Measurements from ENCODE around the gene SOWAHB. TPM values are rescaled to one million over a fixed set of nuclear protein-coding genes. Genes with fewer than 3 reads are reported as not detected.

SOWAHB gene
- total RNA-seq, 2 donors from 2014 or later, result 1.2 to 2.6 TPM

DNA sequence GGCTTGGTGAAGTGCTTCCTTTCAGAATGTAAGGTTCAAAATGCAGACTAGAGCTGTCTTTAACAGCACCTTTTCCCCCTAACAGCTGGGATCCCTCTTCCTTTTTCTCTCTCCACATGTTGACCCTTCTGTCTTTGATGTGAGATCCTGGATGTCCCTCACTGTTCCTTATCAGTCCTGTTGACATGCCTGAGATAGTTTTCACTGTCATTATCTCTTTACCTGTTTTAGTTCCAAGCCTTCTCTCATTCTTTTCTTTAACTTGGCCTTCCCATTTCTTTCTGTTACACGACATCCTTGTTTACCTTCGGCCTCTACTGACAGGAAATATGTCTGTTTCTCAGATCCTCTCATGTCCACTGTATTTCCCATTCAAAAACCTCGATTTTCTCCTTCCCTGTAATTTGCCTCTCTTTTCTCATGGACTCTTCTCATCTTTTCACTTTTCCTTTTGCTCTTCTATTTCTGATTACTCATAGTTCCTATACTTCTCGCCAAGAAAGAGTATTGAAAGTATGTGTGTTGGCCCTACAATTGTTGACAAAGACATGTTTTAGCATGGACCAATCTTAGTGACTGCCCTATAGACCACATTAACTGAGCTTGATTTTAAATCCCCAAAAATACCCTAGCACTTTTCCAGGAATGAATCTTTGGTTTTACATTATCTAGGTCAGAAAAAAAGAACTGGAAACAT lies 1.2 kb upstream of the SOWAHB start:
- H3K9ac ChIP-seq (ENCODE audit: extremely low read depth, low read length, poor library complexity, severe bottlenecking), result no peak overlapping the region
- H3K4me1 ChIP-seq (ENCODE audit: control insufficient read depth, insufficient read depth, low read length), result no peaks in the 10 kb centered on the region
- H3K27ac Mint-ChIP-seq, result peak overlapping the region; percentile 36
- H3K27me3 Mint-ChIP-seq (ENCODE audit: insufficient read depth), result peaks cover 54% of the 10 kb centered on the region
- WGBS, 2 experiments (ENCODE audit: insufficient coverage in 1 of 2, insufficient read length in 1 of 2), result 51 to 73% methylated on average over 3 to 4 of the region's 4 CpGs
- H3K27ac ChIP-seq (ENCODE audit: low read depth, low read length), result no peak overlapping the region
- DNase-seq, result no peak
- no peaks in the 10 kb centered on the region for H3K36me3 ChIP-seq (ENCODE audit: control insufficient read depth, insufficient read depth, low read length)
- peaks cover 2% of the 10 kb centered on the region for H3K9me3 Mint-ChIP-seq
- no peaks in the 10 kb centered on the region for H3K9me3 ChIP-seq (ENCODE audit: control insufficient read depth, low read length)
- no peaks in the 10 kb centered on the region for H3K36me3 Mint-ChIP-seq (ENCODE audit: low read depth)
- peaks cover 17% of the 10 kb centered on the region for H3K4me1 Mint-ChIP-seq
- peak overlapping the region; percentile 81 for H3K4me3 ChIP-seq (ENCODE audit: low read length)
- peak overlapping the region; percentile 64 for H3K4me3 Mint-ChIP-seq
- peaks cover 39% of the 10 kb centered on the region for H3K27me3 ChIP-seq (ENCODE audit: control insufficient read depth, insufficient read depth, low read length, poor library complexity, severe bottlenecking)
- TF ChIP-seq, protein P1, sequence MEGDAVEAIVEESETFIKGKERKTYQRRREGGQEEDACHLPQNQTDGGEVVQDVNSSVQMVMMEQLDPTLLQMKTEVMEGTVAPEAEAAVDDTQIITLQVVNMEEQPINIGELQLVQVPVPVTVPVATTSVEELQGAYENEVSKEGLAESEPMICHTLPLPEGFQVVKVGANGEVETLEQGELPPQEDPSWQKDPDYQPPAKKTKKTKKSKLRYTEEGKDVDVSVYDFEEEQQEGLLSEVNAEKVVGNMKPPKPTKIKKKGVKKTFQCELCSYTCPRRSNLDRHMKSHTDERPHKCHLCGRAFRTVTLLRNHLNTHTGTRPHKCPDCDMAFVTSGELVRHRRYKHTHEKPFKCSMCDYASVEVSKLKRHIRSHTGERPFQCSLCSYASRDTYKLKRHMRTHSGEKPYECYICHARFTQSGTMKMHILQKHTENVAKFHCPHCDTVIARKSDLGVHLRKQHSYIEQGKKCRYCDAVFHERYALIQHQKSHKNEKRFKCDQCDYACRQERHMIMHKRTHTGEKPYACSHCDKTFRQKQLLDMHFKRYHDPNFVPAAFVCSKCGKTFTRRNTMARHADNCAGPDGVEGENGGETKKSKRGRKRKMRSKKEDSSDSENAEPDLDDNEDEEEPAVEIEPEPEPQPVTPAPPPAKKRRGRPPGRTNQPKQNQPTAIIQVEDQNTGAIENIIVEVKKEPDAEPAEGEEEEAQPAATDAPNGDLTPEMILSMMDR (conservative IDR thresholded peaks at IDR 0.05), result no peak

DNA sequence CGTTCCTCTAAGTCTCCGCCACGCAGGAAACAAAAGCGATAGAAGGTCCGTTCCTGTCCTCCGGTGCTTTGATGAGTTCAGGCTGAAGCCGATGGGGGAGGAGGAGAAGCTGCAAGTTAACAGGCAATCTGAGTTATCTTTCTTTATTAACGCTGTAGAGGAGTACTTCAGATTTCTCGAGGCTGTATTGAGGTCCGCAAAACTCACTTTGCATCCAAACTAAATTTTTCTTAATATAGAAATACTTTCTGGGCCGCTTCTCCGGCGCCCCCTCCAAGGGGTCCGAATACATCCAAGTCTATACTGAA lies 395 bp upstream of the SOWAHB start:
- Histone ChIP-seq H3K27ac (ENCODE audit: low read depth, low read length) (no peak overlapping the region), H3K4me1 (ENCODE audit: control insufficient read depth, insufficient read depth, low read length) (no peaks in the 10 kb centered on the region), H3K9me3 (ENCODE audit: control insufficient read depth, low read length) (no peaks in the 10 kb centered on the region), H3K27me3 (ENCODE audit: control insufficient read depth, insufficient read depth, low read length, poor library complexity, severe bottlenecking) (peaks cover 46% of the 10 kb centered on the region), H3K4me3 (ENCODE audit: low read length) (peak overlapping the region; percentile 81), H3K9ac (ENCODE audit: extremely low read depth, low read length, poor library complexity, severe bottlenecking) (peak overlapping the region; percentile 58), H3K36me3 (ENCODE audit: control insufficient read depth, insufficient read depth, low read length) (no peaks in the 10 kb centered on the region)
- peaks cover 17% of the 10 kb centered on the region for H3K4me1 Mint-ChIP-seq
- peak overlapping the region; percentile 64 for H3K4me3 Mint-ChIP-seq
- H3K9me3 Mint-ChIP-seq, result peaks cover 2% of the 10 kb centered on the region
- no peaks in the 10 kb centered on the region for H3K36me3 Mint-ChIP-seq (ENCODE audit: low read depth)
- TF ChIP-seq, protein P1 (conservative IDR thresholded peaks at IDR 0.05), result no peak
- DNase-seq, result no peak
- peaks cover 57% of the 10 kb centered on the region for H3K27me3 Mint-ChIP-seq (ENCODE audit: insufficient read depth)
- WGBS, 2 experiments (ENCODE audit: insufficient coverage in 1 of 2, insufficient read length in 1 of 2), result 0 to 13% methylated on average over 4 to 14 of the region's 14 CpGs
- H3K27ac Mint-ChIP-seq, result no peak overlapping the region

DNA sequence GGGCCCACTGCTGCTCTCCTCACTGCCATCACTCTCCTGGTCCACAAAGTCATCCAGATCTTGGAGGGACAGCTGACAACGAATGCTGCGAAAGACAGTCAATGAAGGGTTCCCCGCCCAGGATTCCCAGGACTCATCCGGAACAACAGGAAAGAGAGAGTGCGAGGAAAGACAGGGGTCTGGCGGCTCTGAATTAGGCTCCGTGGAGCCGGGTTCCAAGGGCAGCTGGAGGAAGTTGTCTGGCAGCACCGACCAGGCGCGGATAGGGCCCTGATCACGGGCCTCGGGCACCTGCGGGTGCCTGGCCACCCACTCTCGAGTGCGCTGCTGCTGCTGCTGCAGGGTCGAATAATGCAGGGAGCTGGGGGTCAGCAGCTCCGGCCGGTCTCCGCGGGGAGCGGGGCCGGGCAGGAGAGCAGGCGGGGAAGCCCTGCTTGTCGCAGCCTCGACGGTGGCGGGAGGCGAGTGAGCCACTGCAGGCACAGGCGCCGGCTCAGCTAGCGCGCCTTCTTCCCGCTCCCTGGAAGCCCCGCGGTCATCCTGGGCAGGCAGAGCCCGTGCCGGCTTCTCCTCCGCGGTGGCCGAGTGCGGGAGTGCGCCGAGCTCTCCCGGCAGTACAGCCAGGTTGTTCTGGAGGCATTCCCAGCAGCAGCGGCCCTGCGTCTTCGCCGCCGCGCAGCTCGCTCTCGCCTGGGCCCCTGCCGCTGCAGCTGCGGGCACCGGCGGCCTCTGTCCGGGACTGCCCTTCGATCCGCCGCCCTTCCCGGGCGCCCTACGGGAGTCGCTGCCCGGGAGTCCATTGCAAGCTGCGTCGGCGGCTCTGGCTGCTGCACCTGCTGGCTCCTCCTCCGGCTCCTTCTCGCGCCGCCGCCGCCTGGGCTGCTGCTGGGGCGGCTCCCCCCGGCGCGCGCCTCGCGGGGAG lies 1.1 kb downstream of the SOWAHB start:
- peaks cover 2% of the 10 kb centered on the region for H3K9me3 Mint-ChIP-seq
- no peaks in the 10 kb centered on the region for H3K36me3 ChIP-seq (ENCODE audit: control insufficient read depth, insufficient read depth, low read length)
- DNase-seq, result peak; percentile 86
- TF ChIP-seq, protein P1 (conservative IDR thresholded peaks at IDR 0.05), result no peak
- H3K4me1 ChIP-seq (ENCODE audit: control insufficient read depth, insufficient read depth, low read length), result no peaks in the 10 kb centered on the region
- H3K4me3 ChIP-seq (ENCODE audit: low read length), result peak overlapping the region; percentile 81
- no peak overlapping the region for H3K9ac ChIP-seq (ENCODE audit: extremely low read depth, low read length, poor library complexity, severe bottlenecking)
- H3K9me3 ChIP-seq (ENCODE audit: control insufficient read depth, low read length), result no peaks in the 10 kb centered on the region
- 5 to 11% methylated on average over 21 to 82 of the region's 82 CpGs for WGBS, 2 experiments (ENCODE audit: insufficient coverage in 1 of 2, insufficient read length in 1 of 2)
- H3K27ac Mint-ChIP-seq, result no peak overlapping the region
- H3K27ac ChIP-seq (ENCODE audit: low read depth, low read length), result no peak overlapping the region
- H3K27me3 Mint-ChIP-seq (ENCODE audit: insufficient read depth), result peaks cover 72% of the 10 kb centered on the region
- peaks cover 61% of the 10 kb centered on the region for H3K27me3 ChIP-seq (ENCODE audit: control insufficient read depth, insufficient read depth, low read length, poor library complexity, severe bottlenecking)
- peaks cover 17% of the 10 kb centered on the region for H3K4me1 Mint-ChIP-seq
- peak overlapping the region; percentile 64 for H3K4me3 Mint-ChIP-seq
- no peaks in the 10 kb centered on the region for H3K36me3 Mint-ChIP-seq (ENCODE audit: low read depth)
